ENCODE results near the gene MEA1. TPM values are rescaled to one million over a fixed set of nuclear protein-coding genes. Genes with fewer than 3 reads are reported as not detected.

The MEA1 gene
- total and polyA plus RNA-seq, 2 of the 4 experiments (the other 2 are of a cell fraction), result 116 to 126 TPM

- H4K5ac ChIP-seq (ENCODE audit: low read depth, low read length), result no peak overlapping the region
- H4K20me1 ChIP-seq (ENCODE audit: insufficient read depth, low read length), result peaks cover 3% of the 10 kb centered on the region; the same call in 1 of the 2 replicates
- no peak overlapping the region for H3K4ac ChIP-seq (ENCODE audit: low read depth, low read length)
- DNase-seq (no peak), ATAC-seq (ENCODE audit: low read depth) (no peak; the same call in 1 of the 2 replicates)
- ChIA-PET POLR2A (ENCODE audit: unreplicated experiment) (no interaction called here), CTCF (no interaction called here)
- H2BK5ac ChIP-seq (ENCODE audit: low read depth, low read length, poor library complexity, severe bottlenecking), result no peak overlapping the region
- H3K9me3 ChIP-seq (ENCODE audit: control insufficient read depth, insufficient read depth, low read length), result no peaks in the 10 kb centered on the region
- intact Hi-C loops (cut with micrococcal nuclease) (no loop called here), in situ Hi-C loops (cut with MboI; ENCODE audit: low sequenced_read_pairs) (no loop called here), dilution Hi-C loops (cut with HindIII; ENCODE audit: low sequenced_read_pairs, unreplicated experiment) (no loop called here)
- no peak overlapping the region for H4K91ac ChIP-seq (ENCODE audit: insufficient read depth, low read depth, low read length)
- H3K27me3 ChIP-seq (ENCODE audit: control insufficient read depth, insufficient read depth, low read length), result no peaks in the 10 kb centered on the region
- H2AK5ac ChIP-seq (ENCODE audit: low read depth, low read length), result no peak overlapping the region; the same call in 1 of the 2 replicates
- H3K56ac ChIP-seq (ENCODE audit: extremely low read depth, insufficient read depth, low read length), result no peak overlapping the region
- BruUV-seq (replicated peaks), result no TSS peak
- H3K4me3 ChIP-seq (ENCODE audit: insufficient read depth, low read depth, low read length), result no peak overlapping the region
- peaks cover 22% of the 10 kb centered on the region for H3K36me3 ChIP-seq (ENCODE audit: control insufficient read depth, insufficient read depth, low read length)
- H3K4me1 ChIP-seq (ENCODE audit: control insufficient read depth, insufficient read depth, low read length), result no peaks in the 10 kb centered on the region
- no peak overlapping the region for H3K9ac ChIP-seq (ENCODE audit: low read depth, low read length)
- H2AFZ ChIP-seq (replicated peaks; ENCODE audit: low read length, poor library complexity), result no peak overlapping the region
- no peak overlapping the region for H4K8ac ChIP-seq (ENCODE audit: low read depth in 2 of 2, low read length in 2 of 2)
- no peak overlapping the region for H3K18ac ChIP-seq (ENCODE audit: low read depth, low read length)
- TF ChIP-seq ELK1 (IDR thresholded peaks at IDR 0.05; ENCODE audit: borderline replicate concordance, low read depth, low read length) (no peak), RFX5 (IDR thresholded peaks at IDR 0.05; ENCODE audit: low read depth, low read length) (no peak), MAFK (IDR thresholded peaks at IDR 0.05; ENCODE audit: low read depth, low read length) (no peak), CHD1 (IDR thresholded peaks at IDR 0.05; ENCODE audit: low read depth, low read length) (no peak), NFE2L2 (IDR thresholded peaks at IDR 0.05; ENCODE audit: low read depth, low read length) (no peak), FOS (IDR thresholded peaks at IDR 0.05; ENCODE audit: low read depth, low read length) (no peak), MAZ (IDR thresholded peaks at IDR 0.05; ENCODE audit: borderline replicate concordance, low read depth, low read length) (no peak), RCOR1 (IDR thresholded peaks at IDR 0.05; ENCODE audit: insufficient replicate concordance, low read length) (no peak), MXI1 (IDR thresholded peaks at IDR 0.05; ENCODE audit: borderline replicate concordance, low read depth, low read length) (no peak), CEBPB (IDR thresholded peaks at IDR 0.05; ENCODE audit: low read depth, low read length) (no peak), RAD21 (IDR thresholded peaks at IDR 0.05; ENCODE audit: low read length) (no peak)
- no peak overlapping the region for H2BK120ac ChIP-seq (ENCODE audit: low read depth, low read length)
- no peak overlapping the region for H3K4me2 ChIP-seq (ENCODE audit: low read depth, low read length)
- no peak overlapping the region for H3K23ac ChIP-seq (ENCODE audit: low read depth, low read length)
- no CpG with 5 or more reads among the region's 2 CpGs for WGBS, 2 experiments (ENCODE audit: extremely low coverage in 2 of 2, insufficient read length in 1 of 2)
- H2AK9ac ChIP-seq (replicated peaks; ENCODE audit: low read depth, low read length, poor library complexity), result no peak overlapping the region
- H3K9me1 ChIP-seq (ENCODE audit: insufficient read depth, low read length), result 0 out of 2 replicates have a peak, but pooled peaks cover 2% of the 10 kb centered on the region
- no peak overlapping the region for H2BK20ac ChIP-seq (ENCODE audit: low read depth, low read length)
- no peak overlapping the region for H3K27ac ChIP-seq (ENCODE audit: insufficient read depth, low read length)
- no peak overlapping the region for H2BK15ac ChIP-seq (ENCODE audit: low read depth, low read length)
- no peak overlapping the region for H3K14ac ChIP-seq (replicated peaks; ENCODE audit: low read depth, low read length)
- H3K79me1 ChIP-seq (ENCODE audit: low read depth in 1 of 2, low read length in 2 of 2), result peaks cover 34 to 41% of the 10 kb centered on the region in 2 experiments
Measured at GRCh38 chr6:42993445-42993844, 20.3 kb downstream of the MEA1 start.

Data from IMR-90 (cell line).